Measurements from ENCODE around the gene OR2T5.
"Not testable (repeated sequence)": the region's sequence is repeated elsewhere in the genome, so short reads cannot be mapped to it uniquely, and the experiment has no call there.

OR2T5 gene, protein sequence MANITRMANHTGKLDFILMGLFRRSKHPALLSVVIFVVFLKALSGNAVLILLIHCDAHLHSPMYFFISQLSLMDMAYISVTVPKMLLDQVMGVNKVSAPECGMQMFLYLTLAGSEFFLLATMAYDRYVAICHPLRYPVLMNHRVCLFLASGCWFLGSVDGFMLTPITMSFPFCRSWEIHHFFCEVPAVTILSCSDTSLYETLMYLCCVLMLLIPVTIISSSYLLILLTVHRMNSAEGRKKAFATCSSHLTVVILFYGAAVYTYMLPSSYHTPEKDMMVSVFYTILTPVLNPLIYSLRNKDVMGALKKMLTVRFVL

DNA sequence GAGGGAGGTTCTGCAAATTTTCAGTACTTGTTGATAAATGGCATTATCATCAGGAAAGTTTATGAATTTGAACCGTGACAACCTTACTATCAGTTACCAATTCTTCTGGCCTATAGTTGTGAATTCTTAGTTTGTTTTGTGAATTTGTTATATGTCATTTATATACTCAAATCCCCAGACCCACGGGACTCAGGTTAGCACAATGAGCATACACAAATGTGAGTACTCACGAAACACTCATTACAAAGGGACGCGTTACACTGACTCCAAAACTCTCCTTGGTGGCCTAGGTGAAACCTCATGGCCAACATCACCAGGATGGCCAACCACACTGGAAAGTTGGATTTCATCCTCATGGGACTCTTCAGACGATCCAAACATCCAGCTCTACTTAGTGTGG lies at the start of gene OR2T5:
OR2T5 (plus strand) TSS at position 301 of the 400 bp plus-strand sequence; CDS start at position 301, 0 bp downstream.
- not testable (repeated sequence) for DNase-seq

DNA sequence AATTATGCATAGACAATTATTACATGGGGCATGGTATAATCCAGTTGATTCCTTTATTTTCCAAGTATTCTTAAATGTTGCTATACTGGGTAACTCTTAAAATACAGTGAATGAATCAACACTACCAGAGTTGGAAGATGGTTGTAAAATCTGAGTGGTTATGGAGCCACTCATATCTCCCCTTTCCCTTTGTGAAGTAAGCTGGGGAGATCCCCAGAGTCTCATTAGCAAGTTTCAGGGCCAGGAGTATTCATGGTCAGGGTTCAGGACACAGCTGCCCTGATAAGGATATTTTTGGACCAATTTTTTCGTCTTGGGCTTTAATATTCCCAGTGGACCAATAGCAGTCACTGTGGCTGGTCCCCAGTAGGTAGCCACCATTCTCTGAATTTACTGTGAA lies 49.7 kb upstream of the OR2T5 start:
- DNase-seq: not testable (repeated sequence)

DNA sequence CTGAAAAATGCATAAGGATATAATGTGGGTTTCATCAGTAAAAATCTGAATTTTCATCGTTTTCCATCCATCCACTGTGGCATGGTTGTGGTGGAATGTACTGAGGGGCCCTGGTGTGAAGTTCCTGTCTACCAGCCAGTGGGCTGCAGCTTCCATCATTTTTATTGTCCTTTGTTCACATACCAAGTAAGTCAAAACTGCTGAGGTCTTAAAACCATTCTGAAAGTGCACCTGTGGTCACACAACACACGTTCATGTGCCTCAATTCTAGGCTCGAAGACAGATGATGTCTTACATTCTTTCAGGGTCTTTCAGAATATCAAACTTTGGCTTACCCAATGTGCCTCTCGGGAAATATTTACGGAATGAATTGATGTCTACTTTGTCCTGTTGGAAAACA lies 49.1 kb upstream of the OR2T5 start:
- not testable (repeated sequence) for DNase-seq

DNA sequence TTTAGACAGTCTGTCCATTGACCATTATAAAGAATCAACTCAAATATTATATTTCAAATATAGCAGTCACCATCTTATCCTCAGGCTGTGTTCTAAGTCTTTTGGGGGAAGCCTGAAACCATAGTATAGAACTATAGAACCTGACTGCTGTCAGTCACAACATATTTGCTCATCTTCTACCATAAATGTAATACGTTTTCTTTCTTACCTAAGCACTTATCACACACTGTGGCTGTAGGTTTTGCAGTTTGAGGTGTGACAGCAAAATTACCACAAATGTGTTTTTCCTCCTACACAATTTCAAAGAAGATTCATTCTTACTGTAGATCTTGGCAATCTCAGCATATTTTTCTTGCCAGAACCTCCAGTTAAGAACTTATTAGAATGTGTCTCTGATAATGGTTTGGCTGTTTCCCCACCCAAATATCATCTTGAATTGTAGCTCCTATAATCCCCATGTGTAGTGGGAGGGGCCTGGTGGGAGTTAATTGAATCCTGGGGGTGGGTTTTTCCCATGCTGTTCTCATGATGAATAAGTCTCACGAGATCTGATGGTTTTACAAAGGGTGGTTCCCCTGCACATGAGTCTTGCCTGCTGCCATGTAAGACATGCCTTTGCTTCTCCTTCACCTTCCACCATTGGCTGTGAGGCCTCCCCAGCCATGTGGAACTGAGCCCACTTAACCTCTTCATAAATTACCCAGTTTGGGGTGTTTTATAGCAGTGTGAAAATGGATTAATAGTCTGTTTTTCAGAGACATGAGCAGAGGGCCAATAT lies 45.7 kb upstream of the OR2T5 start:
- DNase-seq: not testable (repeated sequence)

DNA sequence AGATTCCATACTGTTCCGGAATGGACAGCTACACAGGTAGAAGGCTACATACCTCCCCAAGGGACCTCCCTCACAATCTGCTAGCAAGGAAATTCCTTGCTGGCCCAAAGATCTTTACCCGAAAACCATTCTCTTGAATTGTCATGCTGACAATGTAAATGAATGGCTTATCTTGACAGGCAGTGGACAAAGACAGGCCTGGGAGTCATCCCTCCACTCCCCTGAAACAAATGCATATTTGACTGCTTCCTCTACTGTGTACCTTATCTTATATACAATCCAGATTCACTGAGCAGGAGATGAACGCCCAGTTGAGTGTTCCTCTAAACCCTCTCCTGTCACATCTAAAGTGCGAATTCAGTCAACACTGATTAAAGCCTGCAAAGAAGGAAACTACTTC lies 43.8 kb upstream of the OR2T5 start:
- DNase-seq: not testable (repeated sequence)

DNA sequence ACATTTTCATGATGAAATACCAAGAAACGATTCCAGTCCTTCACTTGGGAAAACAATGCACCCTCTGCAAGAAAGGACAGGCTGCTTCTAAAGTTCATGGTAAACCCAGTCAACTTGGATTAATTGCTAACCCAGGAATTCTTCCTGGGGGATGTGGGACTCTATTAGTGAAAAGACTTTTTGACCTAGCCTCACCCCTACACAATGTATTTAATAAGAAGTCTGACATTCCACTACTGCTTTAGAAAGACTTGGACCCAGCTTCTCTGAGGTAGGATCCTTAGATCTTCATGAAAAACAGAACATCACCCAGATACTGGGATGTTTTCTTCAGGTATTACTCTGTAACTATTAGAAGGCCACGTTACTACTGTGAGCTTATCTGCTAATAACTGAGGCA lies 43.0 kb upstream of the OR2T5 start, which contains the start of gene OR2T2:
OR2T2 (plus strand) TSS at position 239 of the 400 bp plus-strand sequence. CDS start 7,161 bp downstream, outside the sequence.
- not testable (repeated sequence) for DNase-seq

DNA sequence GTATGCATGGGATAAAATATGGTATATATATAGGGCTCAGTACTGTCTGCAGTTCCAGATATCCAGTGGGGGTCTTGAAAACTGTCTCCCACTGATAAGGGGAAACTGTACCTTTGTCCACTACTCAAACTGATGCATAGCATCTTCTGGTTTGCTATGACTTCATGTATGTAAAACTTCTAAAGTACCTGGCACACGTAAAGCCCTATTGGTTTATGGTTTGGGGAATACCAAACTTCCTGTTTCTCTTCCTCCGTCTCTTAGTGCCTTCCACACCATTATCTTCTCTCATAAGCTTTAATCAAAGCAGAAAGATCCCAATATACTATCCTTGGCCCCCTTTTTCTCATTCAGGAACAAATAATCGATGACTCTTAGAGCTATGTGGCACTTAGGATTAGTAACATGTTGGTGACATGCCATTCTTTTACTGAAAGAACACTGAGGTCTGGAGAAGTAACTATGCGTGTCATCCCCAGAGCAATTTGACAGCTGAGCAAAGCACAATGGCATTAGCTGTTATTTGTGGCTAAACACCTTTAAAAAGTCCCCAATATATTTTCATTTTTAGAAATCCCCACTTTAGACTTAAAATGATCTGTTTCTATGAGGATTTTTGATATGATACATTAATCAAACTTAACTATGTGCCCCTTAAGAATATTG lies 39.8 kb upstream of the OR2T5 start:
- not testable (repeated sequence) for DNase-seq

DNA sequence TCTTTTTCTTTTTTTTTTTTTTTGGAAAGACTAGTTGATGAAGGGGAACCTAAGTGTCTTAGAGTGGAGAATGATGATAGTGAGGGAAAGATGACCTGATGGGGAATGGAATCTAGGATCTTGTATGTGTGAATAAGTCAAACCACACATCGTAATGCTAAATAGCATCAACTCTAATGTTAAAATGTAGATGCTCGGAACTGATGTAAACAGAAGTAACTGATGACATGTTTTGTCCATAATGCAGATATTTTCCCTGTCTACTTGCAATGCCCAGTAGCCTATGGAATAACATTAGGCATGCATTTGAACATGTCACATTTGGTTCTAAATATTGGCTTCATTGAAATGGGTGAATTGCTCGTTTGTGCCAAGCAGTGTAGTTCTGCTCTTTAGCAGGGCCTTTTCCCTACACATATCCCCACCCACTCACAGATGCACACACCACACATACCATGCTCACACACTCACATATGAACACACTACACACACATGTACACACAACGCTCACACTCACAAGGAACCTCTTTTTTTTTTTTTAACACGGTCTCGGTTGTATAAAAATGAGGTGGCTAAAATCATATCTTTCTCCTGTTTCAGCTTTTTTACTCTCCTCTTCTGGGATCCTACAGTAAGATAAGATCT lies 38.4 kb upstream of the OR2T5 start:
- not testable (repeated sequence) for DNase-seq

DNA sequence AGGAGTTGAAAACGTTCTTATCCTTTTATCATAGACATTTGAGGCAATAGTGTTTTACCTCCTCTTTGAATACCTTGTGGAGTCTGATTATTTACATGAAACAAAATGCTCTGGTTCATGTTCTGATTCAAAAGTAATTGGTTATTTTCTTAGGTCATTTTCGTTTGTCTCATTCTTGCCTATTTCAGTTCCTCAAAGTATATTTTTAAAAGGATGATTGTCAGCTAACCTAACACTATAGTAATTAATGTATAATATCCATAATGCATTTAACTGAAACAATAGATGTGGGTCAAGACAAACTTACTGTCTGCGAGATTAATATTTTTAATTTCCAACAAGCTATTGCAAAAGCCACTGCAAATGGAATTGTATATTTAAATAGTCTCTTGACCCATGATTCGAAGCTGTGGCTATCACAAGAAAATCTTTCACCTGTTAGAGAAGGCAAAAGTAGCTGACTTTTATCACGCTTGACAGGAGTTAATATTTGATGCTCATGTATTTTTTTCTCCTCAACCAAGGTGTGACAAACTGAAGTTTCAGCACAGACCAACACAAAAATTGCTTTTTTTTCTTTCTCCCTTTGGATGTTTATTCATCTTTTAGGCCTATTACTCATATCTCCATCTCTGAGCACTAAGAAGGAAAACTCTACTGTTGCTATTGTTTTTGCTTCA lies 37.8 kb upstream of the OR2T5 start:
- DNase-seq: not testable (repeated sequence)

DNA sequence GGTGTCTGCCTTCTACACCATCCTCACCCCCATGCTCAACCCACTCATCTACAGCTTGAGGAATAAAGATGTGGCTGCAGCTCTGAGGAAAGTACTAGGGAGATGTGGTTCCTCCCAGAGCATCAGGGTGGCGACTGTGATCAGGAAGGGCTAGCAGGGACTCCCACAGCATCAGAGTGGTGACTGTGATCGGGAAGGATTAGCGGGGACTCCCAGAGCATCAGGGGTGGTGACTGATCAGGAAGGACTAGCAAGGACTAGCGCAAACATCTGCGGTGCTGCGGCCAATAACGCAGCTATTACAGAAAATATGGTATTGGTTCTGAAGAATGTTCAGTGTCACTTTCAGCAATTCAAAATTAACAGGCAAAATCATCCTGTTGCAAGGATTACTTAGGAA lies 34.8 kb upstream of the OR2T5 start:
- not testable (repeated sequence) for DNase-seq

DNA sequence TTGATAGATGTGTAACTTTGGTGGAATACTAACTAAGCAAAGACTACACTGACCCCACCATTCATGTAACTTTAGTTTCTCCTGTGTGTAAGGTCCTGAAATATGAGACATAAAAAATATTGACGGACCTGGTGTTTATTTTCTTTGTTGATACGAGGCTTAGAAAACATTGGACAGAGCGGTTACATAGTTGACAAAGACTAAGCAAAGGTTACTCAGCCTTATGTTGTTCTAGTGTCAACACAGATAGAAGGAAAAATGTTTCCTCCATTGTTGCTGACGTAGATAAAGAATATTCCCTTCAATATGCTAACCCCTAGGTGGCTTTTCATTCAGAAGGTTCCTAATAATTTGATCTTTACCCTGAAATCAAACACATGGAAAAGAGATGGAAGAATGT lies 33.3 kb upstream of the OR2T5 start:
- not testable (repeated sequence) for DNase-seq

DNA sequence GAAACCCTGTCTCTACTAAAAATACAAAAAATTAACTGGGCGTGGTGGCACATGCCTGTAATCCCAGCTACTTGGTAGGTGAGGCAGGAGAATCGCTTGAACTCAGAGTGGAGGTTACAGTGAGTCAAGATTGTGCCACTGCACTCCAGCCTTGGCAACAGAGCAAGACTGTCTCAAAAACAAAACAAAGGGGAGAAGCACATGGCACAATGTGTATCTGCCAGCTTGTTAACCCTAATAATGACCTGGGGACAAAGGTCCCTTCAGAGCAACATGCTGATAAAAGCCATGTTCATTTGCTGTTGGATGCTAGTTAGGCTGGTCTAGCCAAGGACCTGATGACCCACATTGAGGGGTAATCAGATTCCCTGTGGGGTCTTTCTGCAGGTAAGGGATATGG lies 31.8 kb upstream of the OR2T5 start:
- DNase-seq: not testable (repeated sequence)

DNA sequence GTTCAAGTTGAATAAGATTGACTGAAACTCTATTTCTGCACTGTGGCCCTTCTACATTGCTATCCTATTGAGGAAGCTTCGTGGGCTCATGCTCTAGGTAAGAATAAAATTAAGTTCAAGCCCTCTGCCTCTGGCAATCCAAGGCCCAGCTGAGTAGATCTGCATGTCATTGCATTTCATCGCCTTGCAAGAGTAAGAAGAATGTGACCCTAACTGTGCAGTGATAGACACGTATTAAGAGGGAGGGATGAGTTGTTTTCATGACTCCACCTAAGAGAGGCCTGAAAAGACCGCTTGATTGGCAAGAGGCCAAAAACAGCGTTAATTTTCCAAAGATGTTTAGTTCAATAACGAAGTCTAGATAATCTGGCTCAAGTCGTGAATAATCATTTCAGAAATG lies 29.3 kb upstream of the OR2T5 start:
- DNase-seq: not testable (repeated sequence)

DNA sequence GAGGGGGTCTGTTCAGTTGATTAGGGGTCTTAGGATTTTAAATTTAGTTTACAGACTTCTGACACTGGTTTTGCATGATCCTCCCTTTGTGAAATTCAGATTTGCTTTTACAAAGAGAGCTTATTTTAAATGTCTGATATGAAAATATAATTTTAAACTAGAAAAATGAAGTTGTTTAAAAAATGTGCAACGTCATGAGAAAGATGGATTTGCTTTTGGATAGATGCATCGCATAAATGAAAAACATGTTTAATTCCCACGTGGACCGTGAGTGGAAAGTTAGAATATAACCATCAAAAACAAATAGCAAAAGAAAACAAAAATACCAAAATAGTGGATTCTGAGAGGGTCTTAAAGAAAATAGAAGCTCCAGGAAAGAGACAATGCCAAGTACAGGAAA lies 17.2 kb upstream of the OR2T5 start:
- no peak for DNase-seq

DNA sequence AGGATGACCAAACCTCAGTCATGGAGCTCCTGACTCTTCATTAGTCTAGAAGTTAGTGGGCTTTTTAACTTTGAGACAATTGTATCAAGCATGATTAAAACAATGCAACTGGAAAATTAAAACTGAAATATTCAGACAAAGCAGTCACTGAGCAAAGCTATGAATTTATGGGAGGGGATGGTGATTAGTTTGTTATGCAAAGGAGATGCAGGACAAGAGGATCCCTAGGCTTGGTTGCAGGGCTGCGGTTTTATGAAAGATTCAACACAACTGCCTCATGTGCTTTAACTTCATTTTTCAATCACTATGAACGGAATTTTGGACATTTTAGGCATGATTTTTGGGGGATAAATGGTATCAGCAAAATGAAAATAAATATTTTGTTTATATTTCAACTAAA lies 16.3 kb upstream of the OR2T5 start:
- not testable (repeated sequence) for DNase-seq

DNA sequence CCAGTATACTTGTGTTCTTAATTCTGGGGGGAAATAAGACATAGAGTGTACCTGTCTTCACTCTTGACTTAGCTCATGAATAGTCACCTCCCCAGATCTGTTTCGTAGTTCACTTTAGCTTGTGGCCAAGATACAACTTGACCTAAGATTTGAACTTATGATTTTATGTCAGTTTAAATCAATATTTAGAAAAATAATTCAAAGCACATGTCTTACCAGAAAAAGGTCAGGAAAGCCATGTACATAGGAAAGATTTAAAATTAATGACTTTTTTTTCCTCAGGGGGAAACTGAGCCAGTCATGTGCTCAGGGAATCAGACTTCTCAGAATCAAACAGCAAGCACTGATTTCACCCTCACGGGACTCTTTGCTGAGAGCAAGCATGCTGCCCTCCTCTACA lies 15.3 kb upstream of the OR2T5 start, which contains the start of gene OR2T3:
OR2T3 (plus strand) TSS at position 301 of the 400 bp plus-strand sequence; CDS start at position 301, 0 bp downstream.
- DNase-seq: not testable (repeated sequence)

DNA sequence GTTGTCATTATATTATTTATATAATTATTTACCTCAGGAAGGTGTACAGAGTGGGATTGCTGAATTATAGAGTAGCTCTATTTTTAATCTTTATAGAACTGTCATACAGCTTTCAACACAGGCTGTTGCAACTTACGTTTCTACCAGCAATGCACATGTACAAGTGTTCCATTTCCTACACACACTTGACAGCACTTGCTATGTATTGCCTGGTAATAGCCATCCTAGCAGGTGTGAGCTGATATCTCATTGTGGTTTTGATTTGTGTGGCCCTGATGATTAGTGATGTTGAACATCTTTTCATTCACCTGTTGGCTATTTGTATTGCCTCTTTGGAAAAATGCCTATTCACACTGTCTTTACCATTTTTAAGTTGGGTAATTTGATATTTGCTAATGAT lies 12.7 kb upstream of the OR2T5 start:
- not testable (repeated sequence) for DNase-seq

DNA sequence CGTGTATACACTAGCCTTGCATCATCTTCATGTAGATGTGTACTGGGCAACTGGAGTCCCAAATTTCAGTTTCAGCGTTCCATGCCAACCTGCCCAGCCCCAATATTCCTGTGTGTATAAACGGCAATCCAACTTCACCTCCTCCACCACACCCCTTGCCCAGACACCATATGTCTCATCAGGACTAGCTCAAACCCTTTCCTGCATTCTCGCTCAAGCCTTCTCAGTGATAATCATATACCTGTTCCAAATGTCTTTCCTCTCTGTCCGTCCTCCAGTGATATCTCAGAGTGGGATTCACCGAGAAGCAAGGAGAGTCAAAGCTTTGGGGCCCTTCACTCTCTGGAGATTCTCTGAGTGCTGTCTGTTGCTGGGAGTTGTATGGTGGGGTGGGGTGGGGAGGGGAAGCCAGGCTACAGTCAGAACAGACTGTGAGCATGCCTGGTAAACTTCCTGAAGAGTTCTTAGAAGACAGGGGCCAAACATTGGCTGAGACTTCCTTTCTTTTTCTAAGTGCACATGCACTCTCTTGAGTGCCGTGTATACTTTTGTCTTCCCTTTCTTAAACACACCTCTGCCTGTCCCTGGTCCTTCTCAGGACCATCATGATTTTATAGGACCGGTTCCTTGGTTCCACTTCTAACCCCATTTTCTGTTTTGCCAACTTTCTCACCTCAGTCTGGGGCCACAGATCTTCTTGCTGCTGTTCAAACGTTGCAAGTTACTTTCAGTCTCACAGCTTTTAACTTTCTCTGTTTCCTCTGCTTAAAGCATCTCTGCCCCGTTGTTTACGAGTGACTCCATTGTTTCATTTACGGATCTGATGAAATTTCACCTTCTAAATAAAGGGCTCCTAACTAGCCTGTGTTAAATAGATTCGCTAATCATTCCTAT lies 6.5 kb upstream of the OR2T5 start:
- DNase-seq: not testable (repeated sequence)

DNA sequence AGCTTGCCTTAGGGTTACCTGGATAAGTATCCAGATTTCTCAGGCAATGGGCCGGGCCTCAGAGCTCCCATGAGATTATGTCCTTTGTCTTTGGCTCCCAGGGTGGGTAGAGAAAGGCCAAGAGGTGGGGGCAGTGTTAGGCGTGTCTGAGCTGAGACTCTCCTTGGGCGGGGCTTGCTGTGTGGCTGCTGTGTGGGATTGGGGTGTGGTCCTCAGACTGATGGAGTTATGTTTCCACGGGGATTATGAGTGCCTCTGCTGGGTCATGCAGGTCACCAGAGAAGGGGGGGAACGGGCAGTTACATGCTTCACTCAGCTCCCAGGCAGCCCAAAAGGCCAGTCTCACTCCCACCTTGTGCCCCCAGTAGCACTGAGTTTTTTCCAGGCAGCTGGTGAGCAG lies 8.3 kb downstream of the OR2T5 start:
- not testable (repeated sequence) for DNase-seq

DNA sequence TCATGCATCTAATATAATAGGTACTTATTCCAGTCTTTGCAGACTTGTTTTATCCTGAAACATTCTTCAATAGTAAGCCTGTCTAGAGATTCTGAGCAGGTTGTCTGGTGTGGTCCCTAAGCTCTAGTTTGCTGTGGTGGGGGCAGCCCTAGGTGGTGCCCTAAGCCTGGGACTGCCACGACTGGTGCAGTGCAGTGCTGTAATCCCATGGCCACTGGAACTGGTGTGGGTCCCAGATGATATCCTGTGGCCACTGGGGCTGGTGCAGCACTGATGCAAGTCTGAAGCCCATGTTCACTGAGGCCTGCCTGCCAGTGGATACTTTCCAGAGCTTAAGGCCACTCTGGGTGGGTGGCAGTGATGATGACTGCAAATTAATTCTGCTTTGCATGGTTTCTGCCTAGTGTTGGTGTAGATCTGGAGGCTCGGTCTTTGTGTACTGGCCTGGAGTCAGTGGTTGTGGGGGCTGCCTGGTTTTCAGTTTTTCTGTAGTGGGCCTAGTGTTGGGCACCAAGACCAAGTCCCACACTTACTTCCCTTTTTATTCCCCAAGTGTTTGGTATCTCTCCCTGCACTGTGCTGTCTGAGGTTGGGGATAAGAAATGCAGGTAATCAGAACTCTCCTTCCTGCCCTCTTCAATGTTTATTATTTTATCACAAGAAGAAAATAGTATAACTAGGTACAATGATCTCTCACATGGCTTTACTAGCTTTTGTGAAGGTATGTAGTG lies 12.1 kb downstream of the OR2T5 start:
- DNase-seq: not testable (repeated sequence)
